G401 (cell line): Measurements from ENCODE around the gene MAGEA8. TPM values are rescaled to one million over a fixed set of nuclear protein-coding genes. Genes with fewer than 3 reads are reported as not detected.

ENCODE experiments used
- total RNA-seq: library from RNA; depleted of rRNA; stranded (reverse); fragments of >200 nt; shearing (Covaris generic); gene quantifications from 2 replicates; pipeline ENCODE4 v1.2.3, GENCODE V29; 2014; rRNA removed

MAGEA8 gene
- total RNA-seq, 1 experiment from 2014 or later = not detected

Other genes with a start within 250 kb of the MAGEA8 start
- 11.7 and 21.8 TPM in 2 replicates for gene TMEM185A, start 249.4 kb upstream of the MAGEA8 start, total RNA-seq
- gene MAGEA11, start 169.1 kb upstream of the MAGEA8 start, total RNA-seq = not detected in 2 replicates
- 0.71 TPM in 1 of 2 replicates, not detected in the other for gene HSFX1, start 107.1 kb upstream of the MAGEA8 start, total RNA-seq
- gene MAGEA9, start 99.3 kb upstream of the MAGEA8 start, total RNA-seq = not detected in 2 replicates
- not detected in 2 replicates for gene HSFX4, start 48.4 kb downstream of the MAGEA8 start, total RNA-seq
- gene EOLA2, start 57.3 kb downstream of the MAGEA8 start, total RNA-seq = 47.7 and 52.6 TPM in 2 replicates